Stimulated activated CD4-positive, alpha-beta T cell treated with anti-CD3 and anti-CD28 coated beads, Interleukin-2, amount 100 ng/mL, for 48 hours (primary cell): ENCODE data around the gene CTSK.
"Not testable (repeated sequence)": the region's sequence is repeated elsewhere in the genome, so short reads cannot be mapped to it uniquely, and the experiment has no call there.

Source experiments
- DNase-seq, 2 donors: peaks; one replicate each; pipeline ENCODE4 v3.0.0-alpha.2; 2020

The CTSK gene

DNA sequence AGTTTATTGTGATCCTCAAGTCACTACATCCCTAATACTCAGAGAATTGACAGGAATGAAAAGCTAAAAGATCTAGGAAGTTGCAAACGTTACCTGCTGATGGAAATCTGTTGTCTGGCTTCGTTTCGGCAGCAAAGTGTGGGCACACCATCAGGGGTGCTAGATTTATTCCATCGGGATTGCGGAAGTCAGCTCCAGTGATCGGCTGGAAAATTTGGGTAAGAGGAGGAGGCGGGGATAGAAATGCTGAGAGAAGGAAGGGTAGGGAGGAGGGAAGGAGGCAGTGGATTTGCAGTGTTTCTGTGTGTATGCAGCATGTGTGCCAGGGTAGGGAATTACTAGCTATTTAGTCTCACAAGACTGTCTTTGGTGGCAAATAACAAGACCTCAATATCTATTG lies at the start of gene CTSK:
Gene CTSK, minus strand, starts transcription at position 140 of the 400 bp plus-strand sequence. CDS start 1,455 bp downstream, outside the sequence.
- no peak for DNase-seq

DNA sequence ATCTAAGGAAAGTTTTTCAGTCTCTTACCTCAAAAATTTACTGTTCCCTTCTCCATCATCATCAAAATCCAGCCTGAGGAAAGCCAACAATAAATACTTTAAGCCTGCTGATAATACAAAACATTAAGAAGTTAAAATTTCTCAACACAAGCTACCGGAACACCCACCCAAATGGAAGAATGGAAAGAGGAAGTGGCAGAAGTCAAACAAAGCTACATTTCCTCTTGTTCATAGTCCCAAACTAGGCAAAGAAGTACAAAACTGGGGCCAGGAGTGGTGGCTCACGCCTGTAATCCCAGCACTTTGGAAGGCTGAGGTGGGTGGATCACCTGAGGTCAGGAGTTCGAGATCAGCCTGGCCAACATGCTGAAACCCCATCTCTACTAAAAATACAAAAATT lies 44.7 kb upstream of the CTSK start:
- DNase-seq = not testable (repeated sequence)

DNA sequence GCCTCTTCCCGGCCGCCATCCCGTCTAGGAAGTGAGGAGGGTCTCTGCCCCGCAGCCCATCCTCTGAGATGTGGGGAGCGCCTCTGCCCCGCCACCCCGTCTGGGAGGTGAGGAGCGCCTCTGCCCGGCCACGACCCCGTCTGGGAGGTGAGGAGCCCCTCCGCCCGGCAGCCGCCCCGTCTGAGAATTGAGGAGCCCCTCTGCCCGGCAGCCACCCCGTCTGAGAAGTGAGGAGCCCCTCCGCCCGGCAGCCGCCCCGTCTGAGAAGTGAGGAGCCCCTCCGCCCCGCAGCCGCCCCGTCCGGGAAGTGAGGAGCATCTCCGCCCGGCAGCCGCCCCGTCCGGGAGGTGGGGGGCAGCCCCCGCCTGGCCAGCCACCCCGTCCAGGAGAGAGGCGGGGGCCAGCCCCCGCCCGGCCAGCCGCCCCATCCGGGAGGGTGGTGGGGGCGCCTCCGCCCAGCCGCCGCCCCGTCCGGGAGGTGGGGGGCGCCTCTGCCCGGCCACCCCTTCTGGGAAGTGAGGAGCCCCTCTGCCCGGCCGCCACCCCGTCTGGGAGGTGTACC lies 42.8 kb upstream of the CTSK start:
- DNase-seq = not testable (repeated sequence)

DNA sequence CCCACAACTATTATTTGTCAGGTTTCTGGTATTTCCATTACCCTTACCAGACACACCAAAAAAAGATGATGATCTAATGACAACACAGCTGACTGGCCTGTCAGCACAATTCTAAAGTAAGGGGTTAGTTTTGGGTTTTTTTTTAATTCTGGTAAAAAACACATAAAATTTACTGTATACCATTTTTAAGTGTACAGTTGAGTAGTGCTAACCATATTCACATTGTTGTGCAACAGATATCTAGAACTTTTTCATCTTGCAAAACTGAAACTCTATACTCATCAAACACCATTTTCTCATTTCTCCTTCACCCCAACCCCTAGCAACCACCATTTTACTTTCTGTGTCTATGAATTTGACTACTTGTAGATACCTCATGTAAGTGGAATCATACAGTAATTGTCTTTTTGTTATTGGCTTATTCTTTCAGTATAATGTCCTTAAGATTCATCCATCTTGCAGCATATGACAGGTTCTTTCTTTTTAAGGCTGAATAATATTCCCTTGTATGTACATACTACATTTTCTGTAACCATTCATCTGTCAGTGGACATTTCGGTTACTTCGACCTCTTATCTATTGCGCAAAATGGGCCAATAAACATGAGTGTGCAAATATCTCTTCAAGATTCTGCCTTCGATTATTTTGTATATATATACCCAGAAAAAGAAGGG lies 38.5 kb upstream of the CTSK start:
- DNase-seq = no peak

DNA sequence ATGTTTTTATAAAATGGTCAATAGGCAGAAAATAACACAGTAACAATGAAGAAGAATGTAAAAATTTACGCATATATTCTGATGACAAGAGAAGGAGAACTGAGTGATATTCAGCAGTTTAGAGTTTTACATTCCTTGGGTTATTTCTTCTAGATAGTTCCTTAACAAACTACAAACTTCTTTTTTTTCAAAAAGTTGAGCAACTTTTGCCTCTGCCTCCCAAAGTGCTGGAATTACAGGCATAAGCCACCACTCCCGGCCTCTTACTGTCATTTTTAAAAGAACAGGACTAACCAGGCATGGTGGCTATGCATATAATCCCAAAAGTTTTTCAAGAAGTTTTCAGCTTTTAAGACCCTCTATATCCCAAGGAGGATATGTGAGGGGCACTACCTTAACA lies 35.4 kb upstream of the CTSK start:
- no peak for DNase-seq

DNA sequence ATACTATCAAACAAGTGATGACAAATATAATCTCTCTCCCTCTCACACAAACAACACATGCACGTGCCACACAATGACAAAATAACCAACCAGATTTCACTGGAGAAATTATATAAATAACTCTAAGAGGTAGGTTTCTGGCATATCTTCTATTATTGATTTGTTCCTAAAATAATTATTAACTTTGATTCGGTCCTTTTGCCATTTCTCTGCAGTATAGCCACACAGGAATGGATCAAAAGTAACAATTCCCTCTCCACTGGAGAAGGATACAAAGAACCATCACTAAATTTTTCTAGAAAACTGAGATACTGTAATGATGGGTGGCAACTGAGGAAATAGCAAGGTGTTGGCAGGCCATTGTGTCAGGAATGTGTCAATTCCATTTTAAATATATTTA lies 34.9 kb upstream of the CTSK start:
- DNase-seq = no peak

DNA sequence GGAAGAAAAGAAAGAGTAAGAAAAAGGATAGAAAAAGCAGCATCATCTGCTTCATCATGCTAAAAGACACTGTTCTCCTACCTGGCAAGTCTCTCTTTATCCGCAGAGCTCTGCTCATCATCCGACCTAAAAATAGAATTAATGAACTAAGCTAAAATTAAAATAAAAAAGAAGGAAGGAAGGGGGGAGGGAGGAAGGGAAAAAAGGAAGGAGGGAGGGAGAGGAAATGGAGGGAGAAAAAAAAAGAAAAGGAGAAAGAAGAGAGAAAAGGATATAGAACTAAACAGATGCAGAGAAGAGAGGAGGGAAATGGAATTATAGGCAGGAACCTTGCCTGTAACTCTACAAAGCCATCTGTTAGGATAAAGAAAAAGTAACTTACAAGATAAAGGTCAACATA lies 34.3 kb upstream of the CTSK start:
- DNase-seq = no peak

DNA sequence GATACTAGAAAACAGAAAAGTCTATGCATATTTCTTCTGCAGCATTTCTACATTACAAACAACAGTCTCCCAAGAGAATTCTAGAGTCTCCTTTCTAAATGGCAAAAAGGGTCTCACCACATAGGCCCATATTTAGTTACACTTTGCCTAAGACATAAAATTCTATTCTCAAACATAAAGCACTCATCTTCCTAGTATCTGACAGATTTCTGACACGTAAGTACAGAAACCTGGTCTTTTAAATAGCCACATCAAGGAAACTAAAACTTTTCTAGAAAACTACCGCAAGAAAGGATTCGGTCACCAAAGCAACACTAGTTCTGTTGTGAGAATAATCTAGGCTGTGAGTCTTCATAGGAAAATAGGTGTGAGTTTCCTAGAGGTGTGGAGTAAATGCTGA lies 33.6 kb upstream of the CTSK start:
- DNase-seq = no peak

DNA sequence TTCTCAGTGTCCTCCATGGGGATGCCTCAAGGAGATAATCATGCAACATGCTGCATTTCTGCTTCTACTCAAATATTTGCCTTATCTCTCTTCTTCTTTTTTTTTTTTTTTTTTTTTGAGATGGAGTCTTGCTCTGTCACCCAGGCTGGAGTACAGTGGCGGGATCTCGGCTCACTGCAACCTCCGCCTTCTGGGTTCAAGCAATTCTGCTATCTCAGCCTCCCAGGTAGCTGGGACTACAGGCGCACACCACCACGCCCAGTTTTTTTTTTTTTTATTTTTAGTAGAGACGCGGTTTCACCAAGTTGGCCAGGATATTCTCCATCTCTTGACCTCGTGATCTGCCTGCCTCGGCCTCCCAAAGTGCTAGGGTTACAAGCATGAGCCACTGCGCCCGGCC lies 32.8 kb upstream of the CTSK start:
- DNase-seq = not testable (repeated sequence)

DNA sequence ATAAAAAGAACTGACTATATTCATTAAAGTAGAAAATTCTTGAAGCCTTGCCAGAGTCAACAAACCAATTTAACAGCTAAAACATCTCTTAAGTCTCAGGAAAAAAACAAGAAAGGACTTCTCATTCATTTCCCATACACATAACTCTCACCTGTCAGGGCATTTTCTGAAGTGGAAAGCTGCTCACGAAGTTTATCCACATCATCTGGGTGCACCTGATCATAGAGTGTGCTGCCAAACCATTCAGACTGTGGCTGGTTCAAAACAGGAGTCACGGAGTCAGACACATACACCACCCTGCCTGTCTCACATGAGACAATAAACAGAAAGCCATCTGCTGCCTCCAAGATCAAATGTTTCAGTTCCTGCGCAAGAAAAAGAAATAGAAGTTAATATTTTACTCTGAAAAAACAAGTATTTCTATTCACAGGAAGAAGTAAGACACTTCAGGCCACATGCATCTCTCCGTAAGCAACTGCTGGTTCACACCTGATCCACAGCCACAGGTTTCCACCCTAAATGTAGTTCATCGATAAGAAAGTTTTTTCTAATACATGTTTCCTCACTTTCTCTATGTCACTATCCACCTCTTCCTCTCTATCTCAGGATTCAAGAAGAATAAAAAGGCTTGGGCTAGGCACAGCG lies 28.2 kb upstream of the CTSK start:
- DNase-seq = no peak

DNA sequence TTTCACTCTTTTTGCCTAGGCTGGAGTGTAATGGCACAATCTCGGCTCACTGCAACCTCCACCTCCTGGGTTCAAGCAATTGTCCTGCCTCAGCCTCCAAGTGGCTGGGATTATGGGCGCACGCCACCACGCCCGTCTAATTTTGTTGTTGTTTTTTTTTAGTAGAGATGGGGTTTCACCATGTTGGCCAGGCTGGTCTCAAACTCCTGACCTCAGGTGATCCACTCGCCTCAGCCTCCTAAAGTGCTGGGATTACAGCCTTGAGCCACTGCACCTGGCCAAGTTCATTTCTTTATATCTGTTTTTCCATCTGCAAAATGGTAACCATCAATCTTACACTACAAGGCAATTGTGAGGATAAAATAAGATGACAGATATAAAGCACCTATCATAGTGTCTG lies 25.9 kb upstream of the CTSK start:
- DNase-seq = not testable (repeated sequence)

DNA sequence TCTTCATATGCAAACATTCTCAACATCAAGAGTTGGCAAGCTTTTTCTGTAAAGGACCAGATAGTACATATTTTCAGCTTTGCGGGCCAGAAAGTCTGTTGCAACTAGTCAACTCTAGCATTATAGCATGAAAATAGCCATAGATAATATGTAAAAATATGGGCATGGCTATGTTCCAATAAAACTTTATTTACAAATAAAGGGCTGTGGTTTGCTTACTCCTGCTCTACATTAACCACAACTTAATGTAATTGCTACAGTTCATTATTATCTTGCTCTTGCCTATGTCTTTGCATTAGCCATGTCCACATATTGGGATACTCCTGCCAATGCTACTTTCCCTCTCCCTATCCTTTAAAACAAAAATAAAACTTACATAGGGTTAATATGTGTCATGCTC lies 24.5 kb upstream of the CTSK start:
- no peak for DNase-seq

DNA sequence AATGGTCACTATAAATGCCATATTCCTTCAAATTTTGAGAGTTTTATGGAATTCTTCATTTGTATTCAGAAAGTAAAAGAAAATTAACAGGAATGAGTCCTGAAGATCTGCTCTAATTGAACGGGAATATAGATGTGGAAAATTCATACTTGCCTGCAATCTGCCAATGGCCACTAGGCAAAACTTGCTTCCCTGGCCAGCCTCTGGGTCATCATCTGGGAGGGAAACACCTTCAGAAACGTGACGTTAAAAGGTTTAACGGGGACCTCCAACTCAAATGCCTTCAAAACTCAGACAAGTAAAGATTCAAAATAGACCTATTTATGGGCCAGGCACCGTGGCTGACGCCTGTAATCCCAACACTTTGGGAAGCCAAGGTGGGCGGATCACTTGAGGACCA lies 21.7 kb upstream of the CTSK start:
- no peak for DNase-seq

DNA sequence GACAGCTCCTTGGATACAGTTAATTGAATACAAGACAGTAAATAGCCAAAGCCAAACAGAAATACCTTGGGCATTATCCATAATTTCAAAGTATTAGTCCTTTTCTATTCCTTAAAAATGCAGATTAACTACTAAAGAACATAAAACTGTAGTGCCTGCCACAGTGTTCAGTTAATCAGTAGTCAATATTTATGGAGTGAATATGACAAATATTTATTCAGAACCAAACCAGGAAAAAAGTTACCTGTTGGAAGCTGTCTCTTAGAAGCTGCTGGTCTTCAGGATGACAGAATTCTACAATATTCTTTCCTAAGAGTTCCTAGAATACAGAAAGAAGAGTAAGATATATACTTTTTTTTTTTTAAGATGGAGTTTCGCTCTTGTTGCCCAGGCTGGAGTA lies 18.2 kb upstream of the CTSK start:
- no peak for DNase-seq

DNA sequence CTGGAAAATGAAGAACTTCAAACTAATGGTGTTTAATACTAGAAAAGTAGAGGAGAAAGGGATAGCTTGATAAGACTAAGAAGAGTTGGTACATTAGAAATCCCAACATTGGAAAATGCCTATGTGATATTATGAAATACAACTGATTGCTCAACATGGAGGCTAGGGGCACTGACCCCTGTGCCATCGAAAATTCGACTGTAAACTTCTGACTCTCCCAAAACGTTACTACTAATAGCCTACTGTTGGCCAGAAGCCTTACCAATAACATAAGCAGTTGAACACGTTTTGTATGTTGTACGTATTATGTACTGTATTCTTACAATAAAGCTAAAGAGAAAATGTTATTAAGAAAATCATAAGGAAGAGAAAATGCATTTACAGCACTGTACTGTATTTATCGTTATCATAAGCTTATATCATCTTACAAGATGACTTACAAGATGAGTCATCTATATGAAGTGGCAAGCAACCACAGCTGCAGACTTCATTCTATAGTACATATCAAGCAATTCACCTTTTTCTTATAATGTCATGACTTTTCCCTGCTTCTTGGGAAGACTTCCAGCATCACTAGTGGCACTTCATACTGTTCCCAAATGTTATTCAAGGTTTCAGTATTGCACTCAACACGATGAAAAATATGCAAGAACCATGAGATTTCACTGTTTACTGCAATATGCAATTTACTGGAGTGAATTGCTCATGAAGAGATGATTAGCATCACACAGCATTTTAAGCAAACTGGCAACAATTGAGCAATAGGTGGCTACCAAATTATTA lies 12.9 kb upstream of the CTSK start:
- no peak for DNase-seq

DNA sequence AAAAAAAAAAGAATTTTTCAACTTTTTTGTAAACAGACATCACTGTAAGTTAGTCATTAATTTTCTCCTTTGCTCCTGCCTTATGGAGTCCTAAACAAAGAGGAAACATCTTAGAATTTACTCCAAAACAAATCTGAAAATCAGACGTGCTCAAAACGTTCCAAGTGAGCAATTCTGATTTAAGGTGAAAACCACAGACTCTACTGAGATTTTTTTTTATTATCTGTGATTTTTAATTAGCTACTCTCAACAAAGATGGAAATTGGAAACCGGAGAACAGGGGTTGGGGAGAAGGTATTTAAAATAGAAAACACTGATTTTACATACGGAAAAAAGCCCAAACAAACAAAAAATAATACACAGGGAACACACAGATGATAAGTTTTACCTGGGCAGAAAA lies 7.8 kb upstream of the CTSK start:
- DNase-seq = no peak

DNA sequence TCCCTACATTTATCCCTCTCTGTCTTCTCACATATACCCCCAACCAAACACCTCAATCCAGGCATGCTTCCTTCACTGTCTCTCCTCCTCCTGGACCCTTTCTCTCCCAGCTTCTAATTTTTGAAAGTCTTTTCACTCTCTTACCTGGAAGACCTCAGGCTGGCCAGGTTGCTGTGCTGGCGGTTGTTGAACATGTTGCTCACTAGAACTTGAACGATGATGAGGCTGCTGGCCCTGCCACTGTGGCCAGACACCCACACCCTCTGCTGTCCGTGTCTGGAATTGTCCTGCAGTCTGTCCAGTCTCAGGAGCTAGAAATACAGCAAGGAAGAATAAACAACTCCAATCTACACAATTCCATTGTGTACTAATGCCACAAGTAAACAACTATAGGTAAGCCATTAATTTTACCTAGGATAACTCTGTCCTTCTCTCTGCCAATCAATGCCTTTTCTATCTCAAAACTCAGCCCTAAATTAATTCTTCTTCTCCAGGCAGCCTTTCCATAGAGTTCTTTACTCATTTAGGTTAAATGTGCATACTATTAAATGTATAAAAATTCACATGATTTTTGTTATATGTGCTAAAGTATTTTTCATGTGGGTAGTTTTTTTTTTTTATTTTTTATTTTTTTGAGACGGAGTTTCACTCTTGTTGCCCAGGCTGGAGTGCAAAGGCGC lies 5.1 kb upstream of the CTSK start:
- peak in 1 of 2 donors; percentile 4 for DNase-seq

DNA sequence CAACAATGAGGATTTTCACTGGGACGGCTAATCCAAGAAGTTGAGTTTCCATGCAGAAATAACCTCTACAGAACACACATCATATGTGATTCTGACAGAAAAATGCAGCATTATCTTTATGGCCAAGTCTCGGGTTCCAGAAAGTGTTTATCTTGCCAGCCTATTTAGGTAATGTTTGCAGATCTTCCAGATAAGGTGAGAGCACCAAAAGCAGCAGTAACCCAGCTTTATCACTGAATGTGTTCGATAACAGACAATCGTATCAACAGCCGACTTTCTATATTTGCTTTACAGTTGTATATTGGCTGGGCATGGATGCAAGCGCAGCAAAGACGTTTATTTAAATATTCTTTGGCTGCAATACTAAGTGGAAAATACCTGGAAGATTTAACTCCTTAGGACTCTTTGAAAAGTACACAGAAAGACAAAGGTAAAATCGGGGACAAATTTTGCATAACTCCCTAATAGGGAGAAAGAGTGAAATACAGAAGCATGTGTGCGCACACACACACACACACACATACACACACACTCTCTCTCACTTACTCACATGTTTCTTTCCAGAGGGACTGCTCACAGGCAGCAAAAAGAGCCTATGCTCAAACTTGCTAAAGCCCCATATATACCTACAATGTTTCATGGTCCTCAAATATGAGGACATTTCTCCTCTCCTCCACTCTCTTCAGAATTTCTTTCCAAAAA lies 3.0 kb upstream of the CTSK start:
- no peak for DNase-seq

DNA sequence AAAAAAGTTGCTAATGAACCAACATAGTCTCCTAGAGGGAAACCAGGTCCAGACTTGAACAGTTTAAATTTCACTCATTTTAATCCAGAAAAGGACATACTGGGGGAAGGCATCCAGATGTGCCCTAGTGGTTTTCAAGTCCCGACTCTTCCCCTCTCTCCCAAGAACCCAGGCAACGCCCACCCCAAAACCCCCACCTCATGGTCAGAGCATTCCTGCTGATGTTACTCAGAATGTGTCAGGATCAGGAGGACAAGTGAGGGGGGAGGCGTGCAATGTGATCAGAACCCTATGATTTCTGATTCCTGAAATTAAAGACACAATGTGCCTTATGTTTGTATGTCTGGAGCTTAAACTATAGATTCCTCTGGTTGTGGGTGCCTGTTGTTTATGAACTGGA lies 1.6 kb upstream of the CTSK start:
- no peak for DNase-seq

DNA sequence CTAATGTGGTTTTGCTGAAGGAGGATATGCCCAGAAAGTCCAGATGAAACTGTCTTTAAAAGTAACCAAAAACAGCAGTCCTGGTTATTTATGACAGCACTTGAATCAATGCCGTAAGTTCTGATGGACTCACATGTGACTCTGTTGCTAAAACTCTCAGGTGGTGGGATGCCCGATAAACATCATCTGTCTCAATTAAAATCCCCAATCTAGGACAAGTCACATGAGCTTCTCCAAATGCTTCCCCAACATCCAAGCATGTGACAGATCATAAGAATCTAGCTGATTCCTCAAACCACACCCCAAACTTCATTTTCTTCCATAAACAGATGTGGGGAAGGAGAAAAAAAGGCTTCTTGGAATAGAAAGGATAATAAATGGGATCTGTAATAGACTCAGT lies 786 bp upstream of the CTSK start:
- no peak for DNase-seq

DNA sequence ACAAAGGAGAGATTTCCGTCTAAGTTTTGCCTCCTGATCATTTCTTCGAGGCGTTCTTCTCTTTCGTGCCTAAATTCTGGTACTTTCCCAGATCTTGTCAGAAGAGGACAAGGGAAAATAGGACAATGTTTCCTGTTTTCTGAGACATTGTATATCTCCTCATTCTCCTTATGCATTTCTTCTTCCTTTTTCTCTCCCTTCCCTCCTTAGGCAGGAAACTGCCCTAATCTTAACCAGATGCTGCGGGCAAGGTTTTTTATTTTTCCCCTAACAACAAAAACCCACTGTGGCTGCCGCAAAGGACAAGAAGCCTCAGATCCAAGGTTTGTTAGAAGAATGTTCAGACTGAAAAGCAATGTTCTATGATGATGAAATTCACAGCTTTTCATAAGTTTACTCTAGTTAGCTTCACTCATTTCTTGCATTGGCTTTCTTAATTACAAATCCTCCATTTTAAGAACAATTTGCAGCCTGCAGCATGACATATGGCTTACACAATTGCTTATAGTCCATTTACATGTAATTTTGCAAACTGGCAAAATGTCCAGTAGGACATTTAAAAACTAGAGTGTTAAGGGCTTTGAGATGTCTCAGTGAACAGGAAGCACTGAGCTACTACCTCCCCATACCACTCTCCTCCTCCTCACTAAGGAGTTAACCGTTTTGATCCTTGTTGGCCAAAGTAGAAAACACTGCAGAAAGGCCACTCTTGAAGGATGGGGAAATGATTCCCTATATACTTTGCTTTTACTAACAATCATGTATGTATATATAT lies 624 bp downstream of the CTSK start:
- DNase-seq = no peak

DNA sequence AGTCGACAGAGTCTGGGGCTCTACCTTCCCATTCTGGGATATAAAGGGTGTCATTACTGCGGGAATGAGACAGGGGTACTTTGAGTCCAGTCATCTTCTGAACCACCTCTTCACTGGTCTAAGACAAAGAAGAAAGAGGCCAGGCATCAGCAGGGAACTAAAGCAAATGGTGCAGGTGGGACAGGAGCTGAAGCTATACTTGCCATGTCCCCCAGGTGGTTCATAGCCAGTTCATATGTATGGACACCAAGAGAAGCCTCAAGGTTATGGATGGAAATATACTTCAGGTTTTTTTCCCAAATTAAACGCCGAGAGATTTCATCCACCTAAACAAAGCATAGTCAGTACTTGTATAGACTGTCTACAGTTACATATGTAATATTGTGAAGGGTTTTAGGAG lies 2.2 kb downstream of the CTSK start:
- no peak for DNase-seq
